OCI-LY7 (cell line): ENCODE measurements around the gene TUBAL3. TPM values are rescaled to one million over a fixed set of nuclear protein-coding genes. Genes with fewer than 3 reads are reported as not detected.

ENCODE experiments used
- BruUV-seq: library from RNA; stranded (reverse); fragments of 400-500 nt; replicated peaks from 2 replicates; lab custom pipeline; 2021; lab: Mats Ljungman, UMichigan
- CTCF ChIA-PET: fragments of 300-600 bp; sonication (Branson Sonifier 250); formaldehyde crosslinking; loops from one replicate; lab custom pipeline; 2022; ENCODE audit warnings: antibody characterized with exemption; ENCODE audit not compliant: unreplicated experiment; lab: Charles Lee
- POLR2A ChIA-PET: fragments of 300-600 bp; sonication (Branson Sonifier 250); formaldehyde crosslinking; loops from one replicate; lab custom pipeline; 2022; ENCODE audit warnings: antibody characterized with exemption; lab: Charles Lee
- DNase-seq: peaks from one replicate; pipeline ENCODE4 v3.0.0-alpha.2; 2015; ENCODE audit warnings: low spot score
- H2AFZ ChIP-seq: fragments of 200-600 bp; sonication (generic), shearing (Covaris generic); 2 replicates; pipeline ENCODE4 v1.6.1; 2014; ENCODE audit warnings: mild to moderate bottlenecking, antibody characterized with exemption, low read length, moderate library complexity
- H3K27ac ChIP-seq: fragments of 200-600 bp; sonication (generic); 2 replicates; pipeline ENCODE4 v1.5.1; 2014; ENCODE audit warnings: mixed run types, low read depth, mild to moderate bottlenecking, moderate library complexity, low read length, inconsistent platforms; ENCODE audit not compliant: poor library complexity, severe bottlenecking
- H3K36me3 ChIP-seq: fragments of 200-600 bp; sonication (generic); 2 replicates; pipeline ENCODE4 v1.6.1; 2014; ENCODE audit warnings: mild to moderate bottlenecking, antibody characterized with exemption, low read length, moderate library complexity, mixed read lengths; ENCODE audit not compliant: insufficient read depth
- H3K4me1 ChIP-seq: fragments of 200-600 bp; sonication (generic); 2 replicates; pipeline ENCODE4 v1.5.1; 2014; ENCODE audit warnings: mild to moderate bottlenecking, low read length; ENCODE audit not compliant: insufficient read depth, poor library complexity, severe bottlenecking
- H3K4me2 ChIP-seq: fragments of 200-600 bp; sonication (generic); 2 replicates; pipeline ENCODE4 v1.6.1; 2014; ENCODE audit warnings: mild to moderate bottlenecking, low read length
- H3K4me3 ChIP-seq: fragments of 200-600 bp; sonication (generic); 2 replicates; pipeline ENCODE4 v1.5.1; 2014; ENCODE audit warnings: mild to moderate bottlenecking, low read depth, low read length; ENCODE audit not compliant: poor library complexity, severe bottlenecking
- H3K79me2 ChIP-seq: fragments of 200-600 bp; sonication (generic); 2 replicates; pipeline ENCODE4 v1.6.1; 2016; ENCODE audit warnings: low read depth, mild to moderate bottlenecking, low read length, moderate library complexity, mixed read lengths; ENCODE audit not compliant: insufficient read depth
- H3K9me2 ChIP-seq: fragments of 200-600 bp; sonication (generic); 2 replicates; pipeline ENCODE4 v1.6.1; 2016; ENCODE audit warnings: mild to moderate bottlenecking, low read length, mixed read lengths; ENCODE audit not compliant: insufficient read depth
- H3K9me3 ChIP-seq: fragments of 200-600 bp; sonication (generic); 2 replicates; pipeline ENCODE4 v1.6.1; 2014; ENCODE audit warnings: mild to moderate bottlenecking, mixed run types, low read length, mixed read lengths
- H4K20me1 ChIP-seq: fragments of 200-600 bp; sonication (generic); 2 replicates; pipeline ENCODE4 v1.6.1; 2014; ENCODE audit warnings: mild to moderate bottlenecking, antibody characterized with exemption, low read length, moderate library complexity, mixed read lengths; ENCODE audit not compliant: insufficient read depth
- EZH2phosphoT487 ChIP-seq: fragments of 200-600 bp; sonication (generic); IDR thresholded peaks from 2 replicates; pipeline ENCODE4 v1.6.1; 2018; ENCODE audit warnings: low read depth, borderline replicate concordance, mild to moderate bottlenecking, mixed run types, antibody characterized with exemption, low read length, moderate library complexity, mixed read lengths
- intact Hi-C: fragments of 100-400 bp; cut with micrococcal nuclease; formaldehyde crosslinking; loops from one replicate; pipeline ENCODE4 v1.10.0; 2022; ENCODE audit not compliant: unreplicated experiment
- total RNA-seq, 2 experiments: library from RNA; depleted of rRNA in 1 of 2; stranded (reverse); fragments of >200 nt in 1 of 2; shearing (Covaris generic) in 1 of 2; gene quantifications; 2 replicates each; pipeline ENCODE4 v1.2.3, GENCODE V29; 2014 to 2022
- TF ChIP-seq, protein P1 (sequence below): fragments of 200-600 bp; sonication (generic); conservative IDR thresholded peaks from 2 replicates; pipeline ENCODE4 v1.5.1; 2014; ENCODE audit warnings: mild to moderate bottlenecking, antibody characterized with exemption, low read length, moderate library complexity, mixed read lengths

The TUBAL3 gene
- total RNA-seq, 2 experiments from 2014 or later = not detected

GRCh38 chr10:5343979-5344378 is 60.6 kb downstream of the TUBAL3 start:
- H3K27ac ChIP-seq = no peak overlapping the region
- no peaks in the 10 kb centered on the region for H4K20me1 ChIP-seq
- intact Hi-C loops = no loop called here
- H3K9me3 ChIP-seq = no peaks in the 10 kb centered on the region
- H3K9me2 ChIP-seq = no peaks in the 10 kb centered on the region
- H3K36me3 ChIP-seq = no peaks in the 10 kb centered on the region
- TF ChIP-seq, protein P1, sequence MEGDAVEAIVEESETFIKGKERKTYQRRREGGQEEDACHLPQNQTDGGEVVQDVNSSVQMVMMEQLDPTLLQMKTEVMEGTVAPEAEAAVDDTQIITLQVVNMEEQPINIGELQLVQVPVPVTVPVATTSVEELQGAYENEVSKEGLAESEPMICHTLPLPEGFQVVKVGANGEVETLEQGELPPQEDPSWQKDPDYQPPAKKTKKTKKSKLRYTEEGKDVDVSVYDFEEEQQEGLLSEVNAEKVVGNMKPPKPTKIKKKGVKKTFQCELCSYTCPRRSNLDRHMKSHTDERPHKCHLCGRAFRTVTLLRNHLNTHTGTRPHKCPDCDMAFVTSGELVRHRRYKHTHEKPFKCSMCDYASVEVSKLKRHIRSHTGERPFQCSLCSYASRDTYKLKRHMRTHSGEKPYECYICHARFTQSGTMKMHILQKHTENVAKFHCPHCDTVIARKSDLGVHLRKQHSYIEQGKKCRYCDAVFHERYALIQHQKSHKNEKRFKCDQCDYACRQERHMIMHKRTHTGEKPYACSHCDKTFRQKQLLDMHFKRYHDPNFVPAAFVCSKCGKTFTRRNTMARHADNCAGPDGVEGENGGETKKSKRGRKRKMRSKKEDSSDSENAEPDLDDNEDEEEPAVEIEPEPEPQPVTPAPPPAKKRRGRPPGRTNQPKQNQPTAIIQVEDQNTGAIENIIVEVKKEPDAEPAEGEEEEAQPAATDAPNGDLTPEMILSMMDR = no peak
- no peak for TF ChIP-seq EZH2phosphoT487
- DNase-seq = no peak
- H3K4me3 ChIP-seq = no peak overlapping the region
- CTCF ChIA-PET = no interaction called here
- no peaks in the 10 kb centered on the region for H3K4me1 ChIP-seq
- no peak overlapping the region for H2AFZ ChIP-seq
- H3K4me2 ChIP-seq = no peak overlapping the region
- no peaks in the 10 kb centered on the region for H3K79me2 ChIP-seq
- POLR2A ChIA-PET = no interaction called here
- BruUV-seq = no TSS peak

DNA sequence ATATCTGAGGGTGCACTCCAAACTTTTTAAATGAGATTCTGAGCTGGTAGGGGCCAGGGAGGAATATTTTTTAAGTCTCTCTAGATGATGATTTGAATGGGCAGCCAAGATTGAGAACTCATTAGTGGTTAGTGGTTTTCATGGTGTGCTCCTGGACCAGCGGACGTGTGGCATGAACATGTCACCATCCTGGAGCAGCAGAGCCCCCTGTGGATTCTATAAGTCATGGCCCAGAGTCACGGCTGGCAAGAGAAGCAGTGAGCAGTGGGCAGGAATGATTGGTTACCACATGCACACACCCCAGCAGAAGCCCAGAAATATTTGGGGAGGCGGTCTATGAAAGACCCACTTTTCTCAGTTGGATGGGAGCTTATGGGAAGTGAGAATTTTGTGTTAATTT is 61.1 kb downstream of the TUBAL3 start:
- H3K79me2 ChIP-seq = no peaks in the 10 kb centered on the region
- no peaks in the 10 kb centered on the region for H4K20me1 ChIP-seq
- H3K27ac ChIP-seq = no peak overlapping the region
- no peaks in the 10 kb centered on the region for H3K36me3 ChIP-seq
- no peak overlapping the region for H2AFZ ChIP-seq
- no peaks in the 10 kb centered on the region for H3K9me3 ChIP-seq
- intact Hi-C loops = no loop called here
- no peaks in the 10 kb centered on the region for H3K9me2 ChIP-seq
- ChIA-PET CTCF (no interaction called here), POLR2A (no interaction called here)
- BruUV-seq = no TSS peak
- H3K4me2 ChIP-seq = no peak overlapping the region
- no peak for DNase-seq
- H3K4me3 ChIP-seq = no peak overlapping the region
- H3K4me1 ChIP-seq = no peaks in the 10 kb centered on the region
- no peak for TF ChIP-seq EZH2phosphoT487
- TF ChIP-seq, protein P1 = no peak

Other genes with a start within 250 kb of the TUBAL3 start
- gene AKR1C8, start 219.7 kb downstream of the TUBAL3 start, total RNA-seq (2014; rRNA removed; shearing (Covaris generic)) = not detected in 2 replicates
- gene AKR1C8, start 219.7 kb downstream of the TUBAL3 start, total RNA-seq (2022) = not detected in 2 replicates
- gene AKR1C4, start 208.0 kb downstream of the TUBAL3 start, total RNA-seq (2014; rRNA removed; shearing (Covaris generic)) = not detected in 2 replicates
- not detected in 2 replicates for gene AKR1C4, start 208.0 kb downstream of the TUBAL3 start, total RNA-seq (2022)
- gene UCN3, start 39.9 kb downstream of the TUBAL3 start, total RNA-seq (2014; rRNA removed; shearing (Covaris generic)) = not detected in 2 replicates
- gene UCN3, start 39.9 kb downstream of the TUBAL3 start, total RNA-seq (2022) = not detected in 2 replicates
- 39.8 and 51.4 TPM in 2 replicates for gene NET1, start 7.7 kb upstream of the TUBAL3 start, total RNA-seq (2014; rRNA removed; shearing (Covaris generic))
- 46.3 and 46.9 TPM in 2 replicates for gene NET1, start 7.7 kb upstream of the TUBAL3 start, total RNA-seq (2022)
- gene CALML5, start 94.7 kb upstream of the TUBAL3 start, total RNA-seq (2014; rRNA removed; shearing (Covaris generic)) = not detected in 2 replicates
- gene CALML5, start 94.7 kb upstream of the TUBAL3 start, total RNA-seq (2022) = not detected in 2 replicates
- not detected in 2 replicates for gene CALML3, start 120.1 kb upstream of the TUBAL3 start, total RNA-seq (2014; rRNA removed; shearing (Covaris generic))
- gene CALML3, start 120.1 kb upstream of the TUBAL3 start, total RNA-seq (2022) = not detected in 2 replicates